ENCODE measurements around the gene CAV2.

The CAV2 gene

DNA sequence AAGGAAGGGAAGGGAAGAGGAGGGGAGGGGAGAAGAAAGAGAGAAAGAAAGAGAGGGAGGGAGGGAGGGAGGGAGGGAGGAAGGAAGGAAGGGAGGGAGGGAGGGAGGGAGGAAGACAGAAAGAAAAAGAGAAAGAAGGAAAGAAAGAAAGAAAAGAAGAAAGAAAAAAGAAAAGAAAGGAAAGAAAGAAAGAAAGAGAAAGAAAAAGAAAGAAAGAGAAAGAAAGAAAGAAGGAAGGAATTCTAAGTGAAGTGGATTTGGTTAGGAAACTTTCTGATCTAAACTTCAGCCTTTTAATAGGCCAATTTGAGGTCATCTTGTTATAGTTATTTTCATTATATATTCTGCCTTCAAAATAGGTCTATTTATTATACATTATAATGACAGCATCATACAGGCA is 4.3 kb downstream of the CAV2 start:
- no peak for DNase-seq
- no peak overlapping the region for H3K4me3 ChIP-seq (ENCODE audit: low read length)
- H3K27ac ChIP-seq (ENCODE audit: low read length), result no peak overlapping the region
- peaks cover 27% of the 10 kb centered on the region for H3F3A ChIP-seq (ENCODE audit: insufficient read depth, low read length)
- H3K36me3 ChIP-seq (replicated peaks; ENCODE audit: insufficient read depth, low read length), result no peaks in the 10 kb centered on the region; the same call in none of the 2 replicates
- no peaks in the 10 kb centered on the region for H4K20me1 ChIP-seq (ENCODE audit: insufficient read depth, low read length)
- no peaks in the 10 kb centered on the region for H3K9me3 ChIP-seq (replicated peaks; ENCODE audit: insufficient read depth, low read length)
- no peaks in the 10 kb centered on the region for H3K27me3 ChIP-seq (replicated peaks; ENCODE audit: insufficient read depth, low read length)
- no peak overlapping the region for H3K9ac ChIP-seq (ENCODE audit: low read length)
- H3K4me2 ChIP-seq (ENCODE audit: low read depth, low read length), result no peak overlapping the region
- TF ChIP-seq EZH2phosphoT487 (IDR thresholded peaks at IDR 0.05; ENCODE audit: low read length) (no peak), EZH2 (optimal IDR thresholded peaks at IDR 0.05; ENCODE audit: low read depth, low read length) (no peak)
- TF ChIP-seq, protein P1, sequence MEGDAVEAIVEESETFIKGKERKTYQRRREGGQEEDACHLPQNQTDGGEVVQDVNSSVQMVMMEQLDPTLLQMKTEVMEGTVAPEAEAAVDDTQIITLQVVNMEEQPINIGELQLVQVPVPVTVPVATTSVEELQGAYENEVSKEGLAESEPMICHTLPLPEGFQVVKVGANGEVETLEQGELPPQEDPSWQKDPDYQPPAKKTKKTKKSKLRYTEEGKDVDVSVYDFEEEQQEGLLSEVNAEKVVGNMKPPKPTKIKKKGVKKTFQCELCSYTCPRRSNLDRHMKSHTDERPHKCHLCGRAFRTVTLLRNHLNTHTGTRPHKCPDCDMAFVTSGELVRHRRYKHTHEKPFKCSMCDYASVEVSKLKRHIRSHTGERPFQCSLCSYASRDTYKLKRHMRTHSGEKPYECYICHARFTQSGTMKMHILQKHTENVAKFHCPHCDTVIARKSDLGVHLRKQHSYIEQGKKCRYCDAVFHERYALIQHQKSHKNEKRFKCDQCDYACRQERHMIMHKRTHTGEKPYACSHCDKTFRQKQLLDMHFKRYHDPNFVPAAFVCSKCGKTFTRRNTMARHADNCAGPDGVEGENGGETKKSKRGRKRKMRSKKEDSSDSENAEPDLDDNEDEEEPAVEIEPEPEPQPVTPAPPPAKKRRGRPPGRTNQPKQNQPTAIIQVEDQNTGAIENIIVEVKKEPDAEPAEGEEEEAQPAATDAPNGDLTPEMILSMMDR (IDR thresholded peaks at IDR 0.05; ENCODE audit: low read length), result no peak
- no peak overlapping the region for H2AFZ ChIP-seq (ENCODE audit: low read length)
- peaks cover 21% of the 10 kb centered on the region for H3K79me2 ChIP-seq (ENCODE audit: low read length)
- H3K4me1 ChIP-seq (ENCODE audit: low read length), result peaks cover 20% of the 10 kb centered on the region
- H3K9me2 ChIP-seq (replicated peaks; ENCODE audit: insufficient read depth, low read length), result no peaks in the 10 kb centered on the region

- Histone ChIP-seq H3K4me3 (ENCODE audit: low read length) (no peak overlapping the region), H4K20me1 (ENCODE audit: insufficient read depth, low read length) (no peaks in the 10 kb centered on the region), H3K36me3 (replicated peaks; ENCODE audit: insufficient read depth, low read length) (no peaks in the 10 kb centered on the region; the same call in none of the 2 replicates), H3K79me2 (ENCODE audit: low read length) (peaks cover 17% of the 10 kb centered on the region), H3K27me3 (replicated peaks; ENCODE audit: insufficient read depth, low read length) (no peaks in the 10 kb centered on the region), H3K9ac (ENCODE audit: low read length) (no peak overlapping the region), H3K9me3 (replicated peaks; ENCODE audit: insufficient read depth, low read length) (no peaks in the 10 kb centered on the region), H2AFZ (ENCODE audit: low read length) (no peak overlapping the region), H3F3A (ENCODE audit: insufficient read depth, low read length) (peaks cover 23% of the 10 kb centered on the region), H3K4me1 (ENCODE audit: low read length) (peaks cover 21% of the 10 kb centered on the region), H3K27ac (ENCODE audit: low read length) (no peak overlapping the region), H3K4me2 (ENCODE audit: low read depth, low read length) (no peak overlapping the region), H3K9me2 (replicated peaks; ENCODE audit: insufficient read depth, low read length) (no peaks in the 10 kb centered on the region)
- TF ChIP-seq, protein P1 (IDR thresholded peaks at IDR 0.05; ENCODE audit: low read length), result no peak
- no peak for DNase-seq
Measured at GRCh38 chr7:116505278-116505677, 5.7 kb downstream of the CAV2 start.

DNA sequence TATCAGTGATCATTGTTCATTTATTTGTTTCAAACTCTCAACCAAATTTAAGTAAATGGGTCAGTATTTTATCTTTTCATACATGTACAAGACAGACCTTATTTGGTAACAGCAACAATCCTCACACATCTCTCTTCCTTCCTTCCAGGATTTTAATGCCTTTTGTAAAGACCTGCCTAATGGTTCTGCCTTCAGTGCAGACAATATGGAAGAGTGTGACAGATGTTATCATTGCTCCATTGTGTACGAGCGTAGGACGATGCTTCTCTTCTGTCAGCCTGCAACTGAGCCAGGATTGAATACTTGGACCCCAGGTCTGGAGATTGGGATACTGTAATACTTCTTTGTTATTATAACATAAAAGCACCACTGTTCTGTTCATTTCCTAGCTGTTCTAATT is 6.3 kb downstream of the CAV2 start:
- H3K4me2 ChIP-seq (ENCODE audit: low read depth, low read length), result no peak overlapping the region
- H3F3A ChIP-seq (ENCODE audit: insufficient read depth, low read length), result peaks cover 24% of the 10 kb centered on the region
- H3K36me3 ChIP-seq (replicated peaks; ENCODE audit: insufficient read depth, low read length), result no peaks in the 10 kb centered on the region; the same call in none of the 2 replicates
- no peak overlapping the region for H3K4me3 ChIP-seq (ENCODE audit: low read length)
- DNase-seq, result no peak
- no peak overlapping the region for H2AFZ ChIP-seq (ENCODE audit: low read length)
- peaks cover 15% of the 10 kb centered on the region; the same call in 1 of the 2 replicates for H3K79me2 ChIP-seq (ENCODE audit: low read length)
- H3K9ac ChIP-seq (ENCODE audit: low read length), result no peak overlapping the region
- no peak overlapping the region for H3K27ac ChIP-seq (ENCODE audit: low read length)
- peaks cover 27% of the 10 kb centered on the region for H3K4me1 ChIP-seq (ENCODE audit: low read length)
- H3K9me3 ChIP-seq (replicated peaks; ENCODE audit: insufficient read depth, low read length), result no peaks in the 10 kb centered on the region
- H3K27me3 ChIP-seq (replicated peaks; ENCODE audit: insufficient read depth, low read length), result no peaks in the 10 kb centered on the region
- H3K9me2 ChIP-seq (replicated peaks; ENCODE audit: insufficient read depth, low read length), result no peaks in the 10 kb centered on the region
- TF ChIP-seq, protein P1 (IDR thresholded peaks at IDR 0.05; ENCODE audit: low read length), result no peak
- TF ChIP-seq EZH2phosphoT487 (IDR thresholded peaks at IDR 0.05; ENCODE audit: low read length) (no peak), EZH2 (optimal IDR thresholded peaks at IDR 0.05; ENCODE audit: low read depth, low read length) (no peak)
- no peaks in the 10 kb centered on the region for H4K20me1 ChIP-seq (ENCODE audit: insufficient read depth, low read length)
